ENCODE data around the gene STON2. TPM values are rescaled to one million over a fixed set of nuclear protein-coding genes. Genes with fewer than 3 reads are reported as not detected.

STON2 gene
- total RNA-seq, 2 donors from 2014 or later, result 8.6 to 14.1 TPM

DNA sequence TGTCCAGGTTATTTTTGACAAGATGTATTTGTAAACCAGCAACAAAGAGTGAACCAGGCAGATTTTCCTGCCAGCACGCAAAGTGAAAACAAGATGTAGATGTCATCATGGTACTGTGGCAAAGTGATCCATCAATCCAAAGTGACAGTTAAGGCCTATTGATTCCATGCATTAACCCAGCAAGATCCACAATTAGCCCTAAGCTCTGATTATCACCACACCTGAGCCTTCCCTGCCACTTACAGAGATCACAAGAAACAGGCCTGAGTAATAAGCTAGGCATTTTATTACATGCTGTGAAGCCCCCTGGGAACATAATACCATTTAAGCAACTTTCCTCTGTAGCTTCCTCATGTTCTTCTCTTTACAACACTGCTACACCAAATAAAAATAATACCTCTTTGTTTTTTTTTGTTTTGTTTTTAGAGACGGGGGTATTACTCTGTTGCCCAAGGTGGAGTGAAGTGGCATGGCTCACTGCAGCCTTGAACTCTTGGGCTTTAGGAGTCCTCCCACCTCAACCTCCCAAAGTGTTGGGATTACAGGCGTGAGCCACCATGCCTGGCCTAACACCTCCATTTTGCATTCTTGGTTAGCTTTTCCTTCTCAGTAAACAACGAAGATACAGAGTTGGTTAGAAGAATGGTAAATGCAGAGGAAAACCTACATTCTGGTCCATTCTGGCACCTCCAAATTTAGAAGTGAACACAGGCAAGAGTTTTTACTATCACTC lies 85.5 kb downstream of the STON2 start:
- Histone ChIP-seq H3K4me3 (no peak overlapping the region), H3K27ac (no peak overlapping the region), H3K36me3 (no peaks in the 10 kb centered on the region), H3K27me3 (no peaks in the 10 kb centered on the region), H3K4me1 (no peaks in the 10 kb centered on the region), H3K9me3 (no peaks in the 10 kb centered on the region)
- DNase-seq (ENCODE audit: low spot score), result no peak
- TF ChIP-seq CTCF (IDR thresholded peaks at IDR 0.05), result no peak

- H3K4me3 ChIP-seq, result no peak overlapping the region
- H3K36me3 ChIP-seq, result no peaks in the 10 kb centered on the region
- TF ChIP-seq CTCF (IDR thresholded peaks at IDR 0.05), result no peak
- H3K27me3 ChIP-seq, result no peaks in the 10 kb centered on the region
- H3K4me1 ChIP-seq, result no peaks in the 10 kb centered on the region
- DNase-seq (ENCODE audit: low spot score), result no peak
- H3K9me3 ChIP-seq, result no peaks in the 10 kb centered on the region
- no peak overlapping the region for H3K27ac ChIP-seq
Observed at GRCh38 chr14:81313775-81314429, 86.2 kb downstream of the STON2 start.

GRCh38 chr14:81313200-81313599 lies 86.9 kb downstream of the STON2 start:
- H3K9me3 ChIP-seq, result no peaks in the 10 kb centered on the region
- DNase-seq (ENCODE audit: low spot score), result no peak
- no peak overlapping the region for H3K27ac ChIP-seq
- no peaks in the 10 kb centered on the region for H3K4me1 ChIP-seq
- no peak for TF ChIP-seq CTCF (IDR thresholded peaks at IDR 0.05)
- H3K4me3 ChIP-seq, result no peak overlapping the region
- H3K36me3 ChIP-seq, result no peaks in the 10 kb centered on the region
- H3K27me3 ChIP-seq, result no peaks in the 10 kb centered on the region

DNA sequence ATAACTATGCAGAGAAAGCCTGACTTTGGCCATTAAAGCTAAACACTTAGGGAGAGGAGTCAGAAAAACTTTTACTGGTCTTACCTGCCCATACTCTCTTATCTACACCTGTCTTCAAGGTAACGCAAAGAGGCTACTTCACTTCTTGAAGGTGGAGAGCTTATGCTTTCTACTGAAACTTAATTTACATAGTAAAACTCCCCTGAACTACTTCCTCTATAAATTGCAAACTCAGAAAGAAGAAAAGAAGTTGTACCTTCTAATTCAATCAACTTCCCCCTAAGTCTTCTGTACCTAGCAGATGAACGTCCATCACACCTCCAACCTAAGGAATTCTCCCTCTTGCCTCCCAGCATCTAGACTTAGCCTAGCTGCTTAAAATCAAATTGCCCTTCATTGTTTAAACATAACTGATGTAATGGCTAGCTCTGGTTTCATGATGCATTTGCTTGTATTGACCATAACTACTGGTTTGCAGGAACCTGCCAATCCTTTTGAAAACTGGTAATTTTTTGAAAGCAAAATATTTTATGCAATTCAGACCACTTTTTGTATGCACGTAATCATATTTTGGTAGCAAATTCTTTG lies 87.7 kb downstream of the STON2 start:
- H3K4me1 ChIP-seq, result no peaks in the 10 kb centered on the region
- TF ChIP-seq CTCF (IDR thresholded peaks at IDR 0.05), result no peak
- no peak overlapping the region for H3K4me3 ChIP-seq

DNA sequence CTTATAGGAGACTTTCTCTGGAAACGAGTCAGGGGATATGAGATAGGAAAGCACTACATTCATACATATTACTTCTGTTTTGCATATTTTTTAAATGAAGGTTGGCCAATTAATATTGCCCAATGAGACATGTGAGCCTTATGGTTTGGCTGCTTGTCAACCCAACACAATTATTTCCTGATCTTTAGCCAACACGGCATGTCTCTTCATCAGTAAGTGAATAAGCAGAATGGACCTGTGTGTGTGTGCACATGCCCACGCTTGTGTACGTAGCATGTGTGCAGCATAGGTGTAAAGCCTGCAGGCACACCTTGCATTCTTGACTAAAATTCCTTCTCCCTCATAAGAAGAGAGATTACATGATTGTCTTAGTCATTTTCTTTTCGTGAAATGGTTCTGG lies 88.3 kb downstream of the STON2 start:
- no peak for TF ChIP-seq CTCF (IDR thresholded peaks at IDR 0.05)
- no peak for DNase-seq (ENCODE audit: low spot score)
- Histone ChIP-seq H3K36me3 (no peaks in the 10 kb centered on the region), H3K4me3 (no peak overlapping the region), H3K27me3 (no peaks in the 10 kb centered on the region), H3K4me1 (no peaks in the 10 kb centered on the region), H3K9me3 (no peaks in the 10 kb centered on the region), H3K27ac (no peak overlapping the region)

More for the DNA sequence above, 87.7 kb downstream of the STON2 start:
- Histone ChIP-seq H3K9me3 (no peaks in the 10 kb centered on the region), H3K27ac (no peak overlapping the region), H3K36me3 (no peaks in the 10 kb centered on the region), H3K27me3 (no peaks in the 10 kb centered on the region)
- no peak for DNase-seq (ENCODE audit: low spot score)
